ENCODE measurements around the gene IFIT2. TPM values are rescaled to one million over a fixed set of nuclear protein-coding genes. Genes with fewer than 3 reads are reported as not detected.

Gene IFIT2
- total and polyA plus RNA-seq, 2 donors (not counting 3 experiments of a cell fraction or from before 2014, with no cell fraction given), result 0.23 to 1.4 TPM

GRCh38 chr10:89295597-89295996, 6.2 kb upstream of the IFIT2 start:
- H3K4me2 ChIP-seq (ENCODE audit: insufficient read depth, low read length), result no peak overlapping the region
- no peaks in the 10 kb centered on the region for H3K4me1 ChIP-seq (ENCODE audit: control insufficient read depth, extremely low read depth, insufficient read depth, low read length)
- H4K20me1 ChIP-seq (replicated peaks; ENCODE audit: control insufficient read depth, extremely low read depth, insufficient read depth, low read length), result no peaks in the 10 kb centered on the region
- H3K9me1 ChIP-seq (replicated peaks; ENCODE audit: control insufficient read depth, extremely low read depth, insufficient read depth, low read length), result no peaks in the 10 kb centered on the region
- FAIRE-seq, result no peak
- no peak overlapping the region for H3K9ac ChIP-seq (replicated peaks; ENCODE audit: extremely low read depth, insufficient read depth, low read length)
- dilution Hi-C loops (cut with MboI; ENCODE audit: extremely low pct_ligation_motif_present, low sequenced_read_pairs), result no loop called here
- ChIA-PET POLR2A (no interaction called here), CTCF (interaction anchor here (1.1 kb wide), 1 partner anchor 11 kb away, joined by 4 read pairs; no protein-coding TSS in a partner anchor)
- peaks cover 29 to 35% of the 10 kb centered on the region in 2 experiments for H3K27me3 ChIP-seq (ENCODE audit: control insufficient read depth in 2 of 2, insufficient read depth in 2 of 2, low read length in 2 of 2)
- H3K79me2 ChIP-seq (ENCODE audit: control insufficient read depth, insufficient read depth, low read length), result no peaks in the 10 kb centered on the region
- H3K4me3 ChIP-seq (replicated peaks in 1 of 3; ENCODE audit: insufficient read depth in 1 of 3, low read depth in 1 of 3, low read length in 3 of 3), result no peak overlapping the region
- intact Hi-C loops (cut with micrococcal nuclease), result no loop called here
- no TSS peak for BruUV-seq (replicated peaks)
- DNase-seq (ENCODE audit: low read depth, low spot score), result no peak
- H3K36me3 ChIP-seq (ENCODE audit: control insufficient read depth in 2 of 2, extremely low read depth in 1 of 2, insufficient read depth in 2 of 2, low read length in 2 of 2), result no peaks in the 10 kb centered on the region
- TF ChIP-seq POLR2AphosphoS5 (IDR thresholded peaks at IDR 0.05; ENCODE audit: insufficient read depth, low read depth, low read length) (no peak), GATA2 (IDR thresholded peaks at IDR 0.05; ENCODE audit: insufficient read depth, insufficient read length, low read depth, low read length) (no peak), MAX (IDR thresholded peaks at IDR 0.05; ENCODE audit: insufficient read depth, insufficient read length) (no peak), EZH2 (IDR thresholded peaks at IDR 0.05; ENCODE audit: borderline replicate concordance, low read depth, low read length, severe bottlenecking) (no peak), CTCF (IDR thresholded peaks at IDR 0.05; ENCODE audit: extremely low read depth in 1 of 2, insufficient read depth in 1 of 2, low read depth in 1 of 2, low read length in 2 of 2) (no peak), JUN (IDR thresholded peaks at IDR 0.05; ENCODE audit: borderline replicate concordance, insufficient read depth, insufficient read length, low read depth) (no peak), MYC (IDR thresholded peaks at IDR 0.05; ENCODE audit: low read depth, low read length) (no peak), POLR2A (IDR thresholded peaks at IDR 0.05; ENCODE audit: low read depth, low read length) (no peak), FOS (IDR thresholded peaks at IDR 0.05; ENCODE audit: borderline replicate concordance, insufficient read depth, low read length) (no peak)
- H3K27ac ChIP-seq (ENCODE audit: insufficient read depth, low read depth, low read length), result no peak overlapping the region
- H3K9me3 ChIP-seq (replicated peaks; ENCODE audit: control insufficient read depth, insufficient read depth, low read length), result no peaks in the 10 kb centered on the region
- no peak overlapping the region for H2AFZ ChIP-seq (ENCODE audit: low read depth, low read length)

Data from endothelial cell of umbilical vein (primary cell).